ENCODE data around the gene GRM1. TPM values are rescaled to one million over a fixed set of nuclear protein-coding genes. Genes with fewer than 3 reads are reported as not detected.

The GRM1 gene
- total RNA-seq (2022; extraction: Qiagen RNA extraction) = 0.01 to 0.02 TPM in 2 of 5 replicates, not detected in the others

GRCh38 chr6:146028851-146029572, at the start of gene GRM1:
GRM1 (plus strand) TSS chr6:146029062; CDS start chr6:146029518, 456 bp downstream.

Other genes starting within 250 kb of the GRM1 start
- gene FBXO30, start 214.3 kb upstream of the GRM1 start, total RNA-seq (2022; extraction: Qiagen RNA extraction) = 4.1 to 5.0 TPM (median 4.8 TPM) in 5 replicates
- 2.5 to 3.4 TPM (median 3.2 TPM) in 5 replicates for gene SHPRH, start 64.7 kb upstream of the GRM1 start, total RNA-seq (2022; extraction: Qiagen RNA extraction)